HG02870 (cell line): ENCODE measurements around the gene ARID3B.
A peak's percentile ranks its signal among the peaks of the same experiment; 100 is the strongest.
"Not testable (repeated sequence)": the region's sequence is repeated elsewhere in the genome, so short reads cannot be mapped to it uniquely, and the experiment has no call there.

Experiments
- ATAC-seq: cut with Tn5 transposase; IDR thresholded peaks from one replicate; pipeline ENCODE4 v1.9.1; 2021; ENCODE audit warnings: mild to moderate bottlenecking, moderate library complexity; ENCODE audit not compliant: unreplicated experiment

Gene ARID3B

DNA sequence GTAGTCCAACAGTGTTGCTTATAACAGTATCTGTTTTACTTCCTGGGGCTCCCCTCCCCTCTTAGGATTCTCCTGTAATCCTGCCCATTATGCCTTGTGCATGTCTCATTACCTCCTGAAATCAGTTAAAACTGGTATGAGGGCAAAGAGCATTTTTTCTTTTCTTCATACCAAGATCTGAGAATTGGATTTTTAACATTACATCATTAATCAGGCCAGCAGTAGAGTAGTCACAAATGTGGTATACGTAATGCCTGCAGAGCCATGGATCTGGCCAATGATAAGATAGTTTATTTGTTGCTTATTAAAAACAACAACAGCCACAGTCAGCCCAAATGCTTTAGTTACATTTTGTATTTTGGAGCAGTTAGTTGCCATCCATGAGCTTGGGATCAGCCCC lies 23.2 kb downstream of the ARID3B start:
- no peak for ATAC-seq

DNA sequence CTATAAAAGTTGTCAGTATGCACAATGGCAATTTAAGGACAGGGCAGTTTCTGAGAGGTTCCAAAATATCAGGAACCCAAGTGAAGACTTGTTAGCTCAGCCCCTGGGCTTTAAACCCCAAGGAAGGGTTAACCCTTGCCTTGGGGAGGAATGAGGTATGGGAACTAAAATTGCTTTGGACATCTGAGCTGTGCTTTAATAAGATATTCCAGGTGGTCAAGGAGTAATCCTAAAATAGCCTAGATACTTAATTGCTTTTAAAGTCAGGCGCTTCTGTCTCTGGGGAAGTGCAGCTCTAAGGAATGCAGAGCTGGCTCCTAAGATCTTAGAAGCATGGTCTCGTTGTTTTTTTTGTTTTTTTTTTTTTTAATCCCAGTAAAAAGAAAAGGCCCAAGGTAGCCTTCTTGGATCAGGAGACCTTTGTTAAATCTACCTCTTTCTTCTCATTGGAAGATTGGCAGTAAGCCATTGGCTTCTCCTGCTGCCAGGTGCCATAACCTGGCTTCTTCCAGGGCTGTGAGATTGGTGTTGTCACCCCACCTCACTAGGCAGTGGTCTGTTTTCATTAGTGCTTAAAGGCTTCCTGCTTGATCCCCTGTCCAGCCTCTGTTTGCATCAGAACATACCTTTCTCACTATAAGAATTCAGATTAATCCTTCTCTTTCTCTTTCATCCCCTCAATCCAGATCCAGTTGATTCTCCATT lies 24.5 kb downstream of the ARID3B start:
- ATAC-seq: no peak

DNA sequence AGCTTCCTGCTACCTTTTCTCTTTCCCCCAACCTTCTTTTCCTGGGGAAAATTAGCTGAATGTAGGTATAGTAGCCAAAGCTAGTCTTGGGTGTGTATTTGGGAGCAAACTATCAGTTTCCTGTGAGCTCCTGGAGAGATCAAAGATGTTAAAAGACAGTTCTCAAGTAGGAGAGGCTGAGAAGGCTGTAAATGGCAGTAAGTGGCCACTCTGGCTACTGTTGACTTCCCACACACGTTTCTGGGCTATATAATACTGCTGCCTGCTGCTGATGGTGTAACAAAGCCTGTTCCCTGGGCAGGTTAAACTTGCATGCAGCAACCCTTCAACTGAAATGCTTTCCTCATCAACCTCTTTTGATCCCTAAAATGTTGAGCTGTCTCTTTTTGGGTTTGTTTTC lies 27.6 kb downstream of the ARID3B start:
- ATAC-seq: no peak

DNA sequence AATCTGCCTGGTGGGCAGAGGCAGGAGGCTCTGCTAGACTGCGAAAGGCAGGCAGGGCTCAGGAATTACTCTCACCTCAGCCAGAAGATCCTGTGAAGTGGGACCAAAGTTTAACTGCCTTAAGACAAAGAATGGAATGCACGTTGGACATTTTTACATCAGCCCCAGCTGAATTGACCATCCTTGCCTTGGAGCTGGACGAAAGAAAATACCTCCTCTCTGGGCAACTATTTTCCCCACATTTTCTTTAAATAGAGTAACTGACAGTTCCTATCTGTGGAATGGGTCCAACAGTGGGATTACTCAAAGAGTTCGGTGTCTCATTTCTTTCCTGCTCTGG lies 28.7 kb downstream of the ARID3B start:
- ATAC-seq: no peak

DNA sequence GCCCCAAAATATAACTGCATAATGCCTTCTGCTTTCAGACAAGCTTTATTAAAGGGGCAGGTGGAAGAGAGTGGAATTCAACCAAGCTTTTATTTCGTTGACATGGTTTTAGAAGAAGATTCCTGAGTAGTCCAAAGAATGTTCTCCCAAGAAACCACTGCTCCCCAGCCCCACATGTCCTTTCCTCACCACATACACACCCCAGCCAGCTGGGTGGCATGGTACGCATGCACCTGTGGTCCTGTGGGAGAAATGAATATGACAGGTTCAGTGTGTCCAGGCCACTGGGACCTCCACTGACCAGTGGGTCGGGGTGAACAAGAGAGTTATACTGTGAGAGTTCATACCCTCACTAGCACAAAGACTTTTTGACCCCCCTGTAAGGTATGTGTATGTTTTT lies 30.2 kb downstream of the ARID3B start:
- ATAC-seq: no peak

- no peak for ATAC-seq
These were observed 33.0 kb downstream of the ARID3B start for GRCh38 chr15:74573987-74574386.

DNA sequence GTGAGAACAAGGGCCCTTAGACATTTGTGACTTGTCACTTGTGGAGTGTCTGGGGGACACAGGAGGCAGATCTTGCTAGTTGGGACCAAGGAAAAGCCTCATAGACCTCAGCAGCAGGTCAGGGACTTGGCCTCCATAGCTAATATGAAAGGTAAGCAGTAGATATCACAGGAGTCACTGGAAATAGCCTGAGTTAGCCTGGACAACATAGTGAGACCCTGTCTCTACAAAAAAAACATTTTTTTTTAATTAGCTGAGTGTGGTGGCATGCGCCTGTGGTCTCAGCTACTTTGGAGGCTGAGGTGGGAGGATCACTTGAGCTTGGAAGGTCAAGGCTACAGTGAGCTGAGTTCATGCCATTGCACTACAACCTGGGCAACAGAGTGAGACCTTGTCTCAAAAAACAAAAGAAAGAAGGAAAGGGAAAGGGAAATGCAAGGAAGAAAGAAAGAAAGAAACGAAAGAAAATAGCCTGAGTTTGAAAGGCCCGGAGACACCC lies 37.5 kb downstream of the ARID3B start:
- no peak for ATAC-seq

DNA sequence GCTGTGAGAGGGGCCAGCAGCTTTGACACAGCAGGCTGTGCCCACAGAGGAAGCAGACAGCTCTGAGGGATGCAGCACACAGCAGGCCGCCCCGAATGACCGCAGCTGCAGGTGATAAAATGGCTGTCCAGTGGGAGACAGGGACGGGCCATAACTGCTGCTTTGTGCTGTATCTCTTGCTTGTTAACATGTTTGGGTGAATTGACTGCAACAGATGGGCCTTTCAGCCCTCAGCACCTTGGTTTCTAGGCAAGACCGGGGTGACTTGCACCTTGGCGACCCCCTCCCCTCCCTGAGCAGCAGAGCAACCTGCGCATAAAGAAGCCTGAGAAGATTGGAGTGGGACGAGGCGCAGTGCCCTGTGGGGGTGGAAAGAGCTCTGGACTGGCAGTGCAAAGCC lies 38.0 kb downstream of the ARID3B start:
- ATAC-seq: no peak

GRCh38 chr15:74580538-74581350 lies 39.7 kb downstream of the ARID3B start:
- ATAC-seq: no peak

DNA sequence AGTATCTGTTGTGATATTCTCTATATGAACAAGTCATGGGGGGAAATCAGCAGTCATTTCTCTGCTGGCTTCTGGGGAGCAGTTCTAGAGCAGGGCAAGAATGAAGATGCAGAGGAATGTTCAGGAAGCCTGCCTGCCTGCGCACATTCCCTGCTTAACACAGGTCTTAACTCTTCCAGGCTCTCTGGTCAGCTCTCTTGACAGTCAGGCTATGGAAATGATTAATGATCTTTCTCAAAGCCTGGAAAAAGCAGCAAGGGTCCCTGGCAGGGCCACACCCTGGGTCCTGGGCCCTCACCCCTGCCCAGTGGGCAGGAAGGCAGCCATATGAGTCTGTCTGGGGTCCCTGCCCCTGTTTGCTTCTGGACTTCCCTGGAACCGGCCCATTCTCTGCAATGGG lies 43.2 kb downstream of the ARID3B start:
- ATAC-seq: no peak

DNA sequence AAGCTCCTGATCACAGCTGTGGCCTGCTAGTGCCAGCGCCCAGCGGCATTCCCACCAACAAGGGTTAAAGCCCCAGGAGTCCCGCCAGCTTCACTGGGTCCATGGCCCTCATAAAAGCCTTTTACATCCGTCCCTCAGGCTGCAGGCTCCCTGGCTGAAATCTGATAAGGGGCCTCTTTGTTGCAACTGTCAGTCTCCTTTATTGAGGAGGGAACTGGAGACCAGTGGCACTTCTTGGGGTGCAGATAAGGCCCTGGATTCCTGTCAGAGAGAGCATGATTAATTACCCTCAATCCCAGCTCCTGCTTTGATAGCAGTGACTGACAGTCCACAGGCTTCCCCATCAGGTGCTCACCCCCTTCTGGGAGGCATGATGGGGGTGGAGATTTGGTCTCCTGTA lies 43.8 kb downstream of the ARID3B start:
- ATAC-seq: no peak

- ATAC-seq: no peak
These were observed 44.2 kb downstream of the ARID3B start for GRCh38 chr15:74585191-74585590.

DNA sequence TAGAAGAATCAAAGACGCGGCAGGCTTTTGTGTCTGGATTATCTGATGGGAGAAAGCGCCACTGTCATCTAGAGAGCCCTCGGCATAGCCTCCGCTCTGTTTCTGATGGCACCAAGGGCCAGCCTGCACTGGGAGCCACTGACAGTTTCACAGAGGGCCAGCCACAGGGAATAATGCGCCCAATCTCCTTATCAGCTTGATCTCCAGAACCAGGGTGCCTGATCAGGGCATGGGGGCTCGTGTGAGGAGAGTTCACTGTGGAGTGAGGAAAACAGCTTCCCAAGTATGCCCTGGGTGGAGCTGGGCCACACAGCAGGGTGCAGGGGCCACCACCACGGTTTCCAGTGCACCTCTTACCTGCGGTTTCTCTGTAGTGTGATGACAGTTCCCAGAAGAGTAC lies 44.8 kb downstream of the ARID3B start:
- no peak for ATAC-seq

DNA sequence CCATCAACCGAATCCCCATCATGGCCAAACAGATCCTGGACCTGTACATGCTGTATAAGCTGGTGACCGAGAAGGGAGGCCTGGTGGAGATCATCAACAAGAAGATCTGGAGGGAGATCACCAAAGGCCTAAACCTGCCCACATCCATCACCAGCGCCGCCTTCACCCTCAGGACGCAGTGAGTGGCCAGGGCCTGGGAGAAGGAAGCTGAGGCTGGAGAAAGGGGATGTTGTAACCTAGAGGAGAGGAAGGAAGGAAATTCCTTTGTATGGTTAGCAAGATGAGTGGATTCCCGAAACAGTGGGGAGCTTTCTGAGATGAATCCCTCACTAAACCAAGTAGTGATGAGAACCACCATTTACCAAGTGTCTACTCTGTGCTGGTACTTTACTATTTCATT lies 48.8 kb downstream of the ARID3B start:
- ATAC-seq: no peak

- no peak for ATAC-seq
These were observed 51.2 kb downstream of the ARID3B start for GRCh38 chr15:74592222-74592621.

DNA sequence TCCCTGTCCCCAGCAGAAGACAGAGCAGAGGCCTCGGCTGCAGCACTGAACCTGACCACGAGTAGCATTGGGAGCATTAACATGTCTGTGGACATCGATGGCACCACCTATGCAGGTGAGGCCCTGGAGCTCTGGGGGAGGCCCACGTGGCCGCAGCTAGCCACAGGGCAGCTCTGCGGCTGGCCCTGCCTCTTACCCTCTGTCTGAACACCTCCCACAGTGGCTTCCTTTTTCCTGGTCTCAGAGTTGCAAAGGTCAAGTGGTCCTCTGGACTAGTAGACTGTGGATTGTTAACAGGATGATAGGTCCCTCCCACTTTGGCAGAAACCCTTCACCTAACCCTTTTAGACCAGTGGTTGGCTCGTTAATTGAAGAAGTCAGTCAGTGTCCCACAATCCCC lies 52.1 kb downstream of the ARID3B start:
- ATAC-seq: no peak

- ATAC-seq: no peak
These were observed 53.4 kb downstream of the ARID3B start for GRCh38 chr15:74594455-74594854.

GRCh38 chr15:74595271-74595670 lies 54.3 kb downstream of the ARID3B start:
- ATAC-seq: no peak

- ATAC-seq: not testable (repeated sequence)
These were observed 55.7 kb downstream of the ARID3B start for GRCh38 chr15:74596736-74597135.

- not testable (repeated sequence) for ATAC-seq
These were observed 56.2 kb downstream of the ARID3B start for GRCh38 chr15:74597146-74597705.

- ATAC-seq: peak; percentile 89
These were observed 57.3 kb downstream of the ARID3B start for GRCh38 chr15:74598126-74598842.
